ENCODE data around the gene CD22.

- no peak for TF ChIP-seq RFXAP (CRISPR knock-in tag; IDR thresholded peaks at IDR 0.05; ENCODE audit: borderline replicate concordance)
- no peak for TF ChIP-seq SP2 (CRISPR knock-in tag; IDR thresholded peaks at IDR 0.05)
- no peak for TF ChIP-seq JUNB (CRISPR knock-in tag; IDR thresholded peaks at IDR 0.05; ENCODE audit: borderline replicate concordance)
- TF ChIP-seq SMC3 (IDR thresholded peaks at IDR 0.05; ENCODE audit: low read length) = no peak
- no peak for TF ChIP-seq PAWR (CRISPR knock-in tag; IDR thresholded peaks at IDR 0.05; ENCODE audit: borderline replicate concordance)
- TF ChIP-seq E2F5 (CRISPR knock-in tag; conservative IDR thresholded peaks at IDR 0.05) = no peak
These were observed 15.0 kb upstream of the CD22 start for GRCh38 chr19:35314031-35314430.

All from HepG2 (cell line).